ENCODE data around the gene CYB5RL. TPM values are rescaled to one million over a fixed set of nuclear protein-coding genes. Genes with fewer than 3 reads are reported as not detected.
"Not testable (repeated sequence)": the region's sequence is repeated elsewhere in the genome, so short reads cannot be mapped to it uniquely, and the experiment has no call there.

Gene CYB5RL
- polyA plus RNA-seq, 3 donors = 6.3 to 8.8 (median 8.5) TPM

GRCh38 chr1:54190526-54190925, 9.3 kb downstream of the CYB5RL start:
- no peak for DNase-seq

- no peak for DNase-seq
Observed at GRCh38 chr1:54188291-54188690, 11.5 kb downstream of the CYB5RL start.

- no peak for DNase-seq
Observed at GRCh38 chr1:54186056-54186455, 13.8 kb downstream of the CYB5RL start.

- no peak for DNase-seq
Observed at GRCh38 chr1:54180701-54181360, 19.0 kb downstream of the CYB5RL start.

- DNase-seq = no peak
Observed at GRCh38 chr1:54178296-54179070, 21.3 kb downstream of the CYB5RL start.

GRCh38 chr1:54177726-54178125, 22.1 kb downstream of the CYB5RL start:
- DNase-seq = no peak

- no peak for DNase-seq
Observed at GRCh38 chr1:54176621-54177327, 23.1 kb downstream of the CYB5RL start.

- no peak for DNase-seq
Observed at GRCh38 chr1:54174106-54174505, 25.7 kb downstream of the CYB5RL start.

GRCh38 chr1:54173681-54174080, 26.1 kb downstream of the CYB5RL start:
- DNase-seq = no peak

GRCh38 chr1:54172614-54173599, 26.9 kb downstream of the CYB5RL start:
- no peak for DNase-seq

GRCh38 chr1:54171606-54172005, 28.2 kb downstream of the CYB5RL start:
- no peak for DNase-seq

GRCh38 chr1:54171016-54171415, 28.8 kb downstream of the CYB5RL start:
- DNase-seq = no peak

- DNase-seq = no peak
Observed at GRCh38 chr1:54169068-54169467, 30.8 kb downstream of the CYB5RL start.

- no peak for DNase-seq
Observed at GRCh38 chr1:54168206-54168965, 31.4 kb downstream of the CYB5RL start.

GRCh38 chr1:54167422-54168139, 32.2 kb downstream of the CYB5RL start:
- DNase-seq = no peak

- not testable (repeated sequence) for DNase-seq
Observed at GRCh38 chr1:54166357-54166756, 33.5 kb downstream of the CYB5RL start.

GRCh38 chr1:54165146-54165545, 34.7 kb downstream of the CYB5RL start:
- DNase-seq = no peak

- no peak for DNase-seq
Observed at GRCh38 chr1:54163573-54163972, 36.3 kb downstream of the CYB5RL start.

- no peak for DNase-seq
Observed at GRCh38 chr1:54163051-54163450, 36.8 kb downstream of the CYB5RL start.

Data from renal pelvis (tissue), 4 donors.